SK-N-SH (cell line): ENCODE data around the gene BRI3BP. TPM values are rescaled to one million over a fixed set of nuclear protein-coding genes. Genes with fewer than 3 reads are reported as not detected.

Experiments
- CTCF ChIA-PET: fragments of 300-600, 350-600 bp; formaldehyde crosslinking; extraction: SDS; loops from one replicate; lab custom pipeline; 2021; lab: Yijun Ruan, JAX
- POLR2A ChIA-PET: fragments of 350-600 bp; sonication (Branson Sonifier 250); formaldehyde crosslinking; extraction: SDS; loops from one replicate; lab custom pipeline; 2020; ENCODE audit warnings: antibody characterized with exemption, inconsistent platforms; lab: Yijun Ruan, JAX
- DNase-seq: peaks from one replicate; pipeline ENCODE4 v3.0.0; 2012
- H2AFZ ChIP-seq: fragments of 200-600 bp; sonication (generic); 2 replicates; pipeline ENCODE4 v1.8.1; 2016; ENCODE audit warnings: antibody characterized with exemption, mild to moderate bottlenecking, low read depth
- H3F3A ChIP-seq: fragments of 200-600 bp; sonication (generic); replicated peaks from 2 replicates; pipeline ENCODE3; 2016; ENCODE audit warnings: antibody characterized with exemption, mild to moderate bottlenecking; ENCODE audit not compliant: insufficient read depth
- H3K27ac ChIP-seq, 2 experiments: fragments of 200-500 bp in 1 of 2; fragments of 200-600 bp in 1 of 2; sonication (Bioruptor generic) in 1 of 2; sonication (generic), shearing (Covaris generic) in 1 of 2; 2 replicates each; pipeline versions ENCODE4 v1.5.1 to v1.6.1; 2014 to 2016; ENCODE audit warnings: low read depth in 2 of 2, inconsistent platforms in 1 of 2, low read length in 1 of 2, mild to moderate bottlenecking in 1 of 2, mixed read lengths in 1 of 2
- H3K27me3 ChIP-seq: fragments of 200-600 bp; sonication (generic), shearing (Covaris generic); 2 replicates; pipeline ENCODE4 v1.6.1; 2016; ENCODE audit warnings: mixed run types; ENCODE audit not compliant: insufficient read depth
- H3K36me3 ChIP-seq, 2 experiments: fragments of 200-500 bp in 1 of 2; fragments of 200-600 bp in 1 of 2; sonication (Bioruptor generic) in 1 of 2; sonication (generic) in 1 of 2; replicated peaks in 1 of 2; 2 replicates each; pipeline versions ENCODE3 to v1.5.1; 2014 to 2016; ENCODE audit warnings: low read length in 1 of 2, mild to moderate bottlenecking in 1 of 2; ENCODE audit not compliant: insufficient read depth in 2 of 2, control insufficient read depth in 1 of 2
- H3K4me1 ChIP-seq, 2 experiments: fragments of 200-500 bp in 1 of 2; fragments of 200-600 bp in 1 of 2; sonication (Bioruptor generic) in 1 of 2; sonication (generic), shearing (Covaris generic) in 1 of 2; 2 replicates each; pipeline versions ENCODE4 v1.5.1 to v1.6.1; 2014 to 2016; ENCODE audit warnings: low read depth in 1 of 2, low read length in 1 of 2, mixed run types in 1 of 2; ENCODE audit not compliant: insufficient read depth in 2 of 2, control insufficient read depth in 1 of 2
- H3K4me2 ChIP-seq: fragments of 200-600 bp; sonication (generic), shearing (Covaris generic); 2 replicates; pipeline ENCODE4 v1.6.1; 2017; ENCODE audit warnings: mixed run types
- H3K4me3 ChIP-seq, 2 experiments: fragments of 200-500 bp in 1 of 2; fragments of 200-600 bp in 1 of 2; sonication (Bioruptor generic) in 1 of 2; sonication (generic), shearing (Covaris generic) in 1 of 2; 2 replicates each; pipeline versions ENCODE4 v1.5.1 to v1.8.1; 2014 to 2016; ENCODE audit warnings: low read depth in 2 of 2, inconsistent platforms in 1 of 2, low read length in 1 of 2, mild to moderate bottlenecking in 1 of 2, mixed read lengths in 1 of 2, moderate library complexity in 1 of 2
- H3K79me2 ChIP-seq: fragments of 200-600 bp; sonication (generic); 2 replicates; pipeline ENCODE4 v1.8.1; 2017; ENCODE audit warnings: mild to moderate bottlenecking; ENCODE audit not compliant: insufficient read depth
- H3K9ac ChIP-seq: fragments of 200-600 bp; sonication (generic); 2 replicates; pipeline ENCODE4 v1.6.1; 2017; ENCODE audit warnings: mixed run types
- H3K9me2 ChIP-seq: fragments of 200-600 bp; sonication (generic); 2 replicates; pipeline ENCODE4 v1.6.1; 2017; ENCODE audit warnings: mixed run types
- H3K9me3 ChIP-seq: fragments of 200-600 bp; sonication (generic); 2 replicates; pipeline ENCODE4 v1.6.1; 2017; ENCODE audit warnings: mixed run types, mild to moderate bottlenecking, moderate library complexity
- H4K20me1 ChIP-seq: fragments of 200-600 bp; sonication (generic); 2 replicates; pipeline ENCODE4 v1.6.1; 2017; ENCODE audit warnings: mild to moderate bottlenecking, mixed run types; ENCODE audit not compliant: insufficient read depth
- CHD2 ChIP-seq: fragments of 150-350 bp; IDR thresholded peaks from 2 replicates; pipeline ENCODE4 v1.6.1; 2018; ENCODE audit warnings: low read length; ENCODE audit not compliant: partially characterized antibody
- CTCF ChIP-seq: fragments of 200-600 bp; sonication (generic); IDR thresholded peaks from 2 replicates; pipeline ENCODE4 v1.6.1; 2017; ENCODE audit warnings: antibody characterized with exemption, mild to moderate bottlenecking, moderate library complexity
- EZH2phosphoT487 ChIP-seq: fragments of 200-600 bp; sonication (generic); IDR thresholded peaks from 2 replicates; pipeline ENCODE4 v1.6.1; 2017; ENCODE audit warnings: low read depth, mixed run types, mild to moderate bottlenecking, antibody characterized with exemption, moderate library complexity, borderline replicate concordance
- FOXM1 ChIP-seq: IDR thresholded peaks from 2 replicates; pipeline ENCODE4 v1.4.0; 2012; ENCODE audit warnings: low read depth, mild to moderate bottlenecking
- GATA2 ChIP-seq: sonication (generic); formaldehyde crosslinking; IDR thresholded peaks from 2 replicates; pipeline ENCODE4 v1.5.0; 2020; ENCODE audit warnings: mild to moderate bottlenecking, missing genetic modification reagents
- IRF3 ChIP-seq: fragments of 150-350 bp; IDR thresholded peaks from 2 replicates; pipeline ENCODE4 v1.6.1; 2016; ENCODE audit warnings: mild to moderate bottlenecking, low read depth, low read length
- MEF2A ChIP-seq: IDR thresholded peaks from 2 replicates; pipeline ENCODE4 v1.4.0; 2012; ENCODE audit warnings: low read depth, borderline replicate concordance
- MXI1 ChIP-seq: IDR thresholded peaks from 2 replicates; pipeline ENCODE4 v1.6.1; 2012; ENCODE audit warnings: mild to moderate bottlenecking, low read depth, low read length, improper control_type of control experiment
- NFIC ChIP-seq: IDR thresholded peaks from 2 replicates; pipeline ENCODE4 v1.4.0; 2012; ENCODE audit warnings: borderline replicate concordance
- RAD21 ChIP-seq: IDR thresholded peaks from 2 replicates; pipeline ENCODE4 v1.6.1; 2012; ENCODE audit warnings: mild to moderate bottlenecking, low read length
- RCOR1 ChIP-seq: fragments of 150-350 bp; IDR thresholded peaks from 2 replicates; pipeline ENCODE4 v1.6.1; 2017; ENCODE audit warnings: antibody characterized with exemption, low read length
- RFX5 ChIP-seq: IDR thresholded peaks from 2 replicates; pipeline ENCODE4 v1.6.1; 2012; ENCODE audit warnings: mild to moderate bottlenecking, improper control_type of control experiment, low read length
- SIN3A ChIP-seq: IDR thresholded peaks from 2 replicates; pipeline ENCODE4 v1.6.1; 2012; ENCODE audit warnings: low read depth, mild to moderate bottlenecking, low read length, moderate library complexity, borderline replicate concordance
- TAF1 ChIP-seq: IDR thresholded peaks from 2 replicates; pipeline ENCODE4 v1.6.1; 2012; ENCODE audit warnings: low read depth, mild to moderate bottlenecking, low read length, moderate library complexity, borderline replicate concordance
- TEAD4 ChIP-seq: IDR thresholded peaks from 2 replicates; pipeline ENCODE4 v1.4.0; 2012; ENCODE audit warnings: mild to moderate bottlenecking, borderline replicate concordance; ENCODE audit not compliant: insufficient read depth
- YY1 ChIP-seq: IDR thresholded peaks from 2 replicates; pipeline ENCODE4 v1.4.0; 2012; ENCODE audit warnings: low read depth, mild to moderate bottlenecking
- ZBTB33 ChIP-seq: IDR thresholded peaks from 2 replicates; pipeline ENCODE4 v1.4.0; 2012; ENCODE audit warnings: low read depth, borderline replicate concordance
- WGBS: methylation state at CpG from one replicate; pipeline ENCODE4 v1.1.6; 2017; ENCODE audit warnings: low lambda C conversion rate; 5-methylcytosine and 5-hydroxymethylcytosine counted together
- polyA plus RNA-seq, 3 experiments: library from polyadenylated mRNA; depleted of rRNA; stranded (reverse); fragments of >200 nt; gene quantifications; 2 replicates each; pipeline ENCODE4 v1.2.3, GENCODE V29; 2012

Gene BRI3BP
- polyA plus RNA-seq, 1 of the 3 experiments (the other 2 are of a cell fraction) = 3.8 TPM

- DNase-seq = no peak
- TF ChIP-seq TEAD4 = no peak
- no peak for TF ChIP-seq CHD2
- TF ChIP-seq RFX5 = no peak
- no peak for TF ChIP-seq RCOR1
- no peak for TF ChIP-seq NFIC
- TF ChIP-seq YY1 = no peak
- TF ChIP-seq FOXM1 = no peak
- TF ChIP-seq RAD21 = no peak
- TF ChIP-seq EZH2phosphoT487 = no peak
- TF ChIP-seq GATA2 (CRISPR knock-in tag) = no peak
- no peak for TF ChIP-seq SIN3A
- TF ChIP-seq ZBTB33 = no peak
- TF ChIP-seq TAF1 = no peak
- TF ChIP-seq IRF3 = no peak
- no peak for TF ChIP-seq MEF2A
- no peak for TF ChIP-seq MXI1
- TF ChIP-seq CTCF = no peak
- TF ChIP-seq, all 33 proteins: peak for 0
- Histone ChIP-seq H3K4me3 (no peak overlapping the region), H2AFZ (no peak overlapping the region), H3K9ac (no peak overlapping the region), H3K4me1 (no peaks in the 10 kb centered on the region), H4K20me1 (no peaks in the 10 kb centered on the region), H3K27me3 (no peaks in the 10 kb centered on the region), H3K79me2 (no peaks in the 10 kb centered on the region), H3K36me3 (peaks cover 0 to 4% of the 10 kb centered on the region in 2 experiments), H3K9me3 (no peaks in the 10 kb centered on the region), H3K27ac (no peak overlapping the region), H3F3A (no peaks in the 10 kb centered on the region), H3K9me2 (no peaks in the 10 kb centered on the region), H3K4me2 (no peak overlapping the region)
- ChIA-PET CTCF (no interaction called here), POLR2A (no interaction called here)
- 95% methylated on average over 5 of the region's 9 CpGs for WGBS
Measured at GRCh38 chr12:125017801-125018200, 24.4 kb downstream of the BRI3BP start.
